KG1 (cell line): Measurements from ENCODE around the gene HMGCS2.

ENCODE experiments used
- DNase-seq: peaks from one replicate; lab custom pipeline; 2025; lab: John Stamatoyannopoulos, UW

The HMGCS2 gene

DNA sequence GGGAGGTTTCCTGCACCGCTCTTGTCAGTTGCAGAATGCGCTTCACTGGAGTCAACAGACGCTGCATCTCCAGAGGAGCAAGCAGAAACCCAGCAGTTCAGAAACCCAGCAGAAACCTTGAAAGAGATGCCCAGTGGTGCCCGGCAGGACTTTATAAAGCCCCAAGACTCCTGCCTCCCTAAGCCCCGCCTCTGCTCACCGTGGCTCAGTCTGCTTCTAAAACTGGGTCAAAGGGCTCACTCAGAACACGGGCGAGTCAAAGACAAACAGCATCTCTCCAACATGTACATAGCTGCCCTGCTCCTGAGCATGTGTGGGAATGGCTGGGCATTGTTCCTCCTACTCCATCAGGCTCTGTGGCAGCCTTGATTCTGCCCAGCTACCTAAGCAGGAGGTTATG is at the start of gene HMGCS2:
Gene HMGCS2 (minus strand): TSS at position 128 of the 400 bp plus-strand sequence. CDS start 61 bp downstream, at position 67.
- no peak for DNase-seq

DNA sequence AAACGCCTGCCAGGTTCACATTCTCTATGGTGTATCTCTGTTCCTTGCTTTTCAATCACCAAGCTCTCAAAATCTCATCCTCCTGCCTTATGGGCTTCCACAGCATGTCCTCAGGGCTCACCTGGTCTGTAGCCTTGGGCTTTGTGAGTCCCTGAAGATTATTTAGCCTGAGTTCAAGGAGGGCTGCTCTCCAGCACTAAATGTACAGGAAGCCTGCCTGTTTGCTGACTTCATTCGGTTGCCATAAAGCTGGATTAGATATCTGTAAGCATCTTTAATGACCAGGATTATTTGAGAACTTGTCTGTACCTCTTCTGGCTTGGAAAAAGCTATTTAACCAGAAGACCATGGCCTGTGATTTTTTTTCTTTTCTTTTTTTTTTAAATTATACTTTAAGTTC is 49.5 kb upstream of the HMGCS2 start:
- DNase-seq: no peak

DNA sequence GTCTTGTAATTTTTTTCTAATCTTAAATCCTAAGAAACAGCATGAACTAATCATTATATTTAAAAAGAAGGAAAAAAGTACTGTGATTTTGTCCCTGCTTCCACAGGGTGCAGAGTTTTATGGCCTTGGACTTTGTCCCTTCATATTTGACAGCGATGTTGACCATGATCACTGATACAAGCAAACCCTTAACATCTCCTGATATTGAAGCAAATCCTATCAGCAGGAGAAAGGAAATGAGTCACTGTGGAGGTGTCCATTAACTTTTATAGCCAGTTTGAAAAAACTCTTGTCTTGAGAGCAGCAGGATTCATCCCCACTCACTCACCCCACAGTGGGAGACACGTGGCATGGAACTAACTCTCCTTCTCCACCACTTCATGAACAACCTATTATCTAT is 47.7 kb upstream of the HMGCS2 start:
- no peak for DNase-seq

DNA sequence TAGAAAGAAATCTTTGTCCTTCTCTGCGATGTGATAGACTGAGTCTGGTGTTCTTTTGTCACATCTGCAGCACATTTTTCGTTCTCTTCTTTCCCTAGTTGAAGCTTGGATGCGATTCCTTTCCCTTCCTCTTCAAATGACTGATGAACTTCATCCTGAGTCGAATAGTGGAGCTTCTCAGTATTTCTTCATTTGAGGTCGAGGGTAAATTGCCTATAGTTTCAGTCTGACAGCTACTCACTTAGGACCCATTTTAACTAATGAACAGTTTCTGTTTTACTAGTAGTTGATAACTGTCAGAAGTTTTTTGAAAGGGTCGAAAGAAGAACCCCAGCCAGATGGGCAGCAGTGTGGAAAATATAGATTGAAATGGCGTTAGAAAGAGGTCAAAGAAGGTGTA is 47.2 kb upstream of the HMGCS2 start:
- no peak for DNase-seq

DNA sequence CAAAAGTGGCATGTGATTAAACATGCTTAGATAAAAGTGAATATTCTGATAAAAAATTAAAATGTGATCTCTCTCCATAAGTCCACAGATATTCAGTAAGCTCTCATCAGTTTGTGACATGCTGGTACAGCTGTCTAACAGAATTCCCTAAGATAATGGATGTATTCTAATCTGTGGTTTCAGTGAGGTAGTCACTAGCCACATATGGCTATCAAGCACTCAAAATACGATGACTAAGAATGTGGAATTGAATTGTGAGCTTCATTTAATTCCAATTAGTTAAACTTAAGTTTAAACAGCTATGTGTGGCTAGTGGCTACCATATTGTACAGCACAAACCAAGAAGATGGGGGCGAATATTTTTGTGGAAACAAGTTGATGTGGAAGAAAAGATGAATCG is 46.7 kb upstream of the HMGCS2 start:
- DNase-seq: no peak

DNA sequence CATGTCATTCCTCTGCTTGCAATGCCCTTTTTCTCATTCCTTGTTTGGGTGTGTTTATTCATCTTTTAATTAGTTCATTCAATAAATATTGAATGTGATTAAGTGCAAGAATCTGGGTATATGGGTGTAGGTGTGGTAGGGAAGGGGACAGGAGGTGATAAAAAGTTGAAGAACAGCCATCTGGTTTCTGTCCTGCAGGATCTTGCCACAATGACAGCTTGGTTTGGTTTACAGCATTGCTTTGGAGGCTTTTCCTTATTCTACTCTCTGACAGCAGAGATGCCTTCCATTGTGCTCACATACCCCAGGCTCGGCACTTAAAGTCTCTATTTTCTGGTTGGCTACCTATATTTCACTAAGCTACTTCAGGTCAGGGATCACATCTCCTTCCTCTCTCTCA is 45.6 kb upstream of the HMGCS2 start:
- DNase-seq: no peak

DNA sequence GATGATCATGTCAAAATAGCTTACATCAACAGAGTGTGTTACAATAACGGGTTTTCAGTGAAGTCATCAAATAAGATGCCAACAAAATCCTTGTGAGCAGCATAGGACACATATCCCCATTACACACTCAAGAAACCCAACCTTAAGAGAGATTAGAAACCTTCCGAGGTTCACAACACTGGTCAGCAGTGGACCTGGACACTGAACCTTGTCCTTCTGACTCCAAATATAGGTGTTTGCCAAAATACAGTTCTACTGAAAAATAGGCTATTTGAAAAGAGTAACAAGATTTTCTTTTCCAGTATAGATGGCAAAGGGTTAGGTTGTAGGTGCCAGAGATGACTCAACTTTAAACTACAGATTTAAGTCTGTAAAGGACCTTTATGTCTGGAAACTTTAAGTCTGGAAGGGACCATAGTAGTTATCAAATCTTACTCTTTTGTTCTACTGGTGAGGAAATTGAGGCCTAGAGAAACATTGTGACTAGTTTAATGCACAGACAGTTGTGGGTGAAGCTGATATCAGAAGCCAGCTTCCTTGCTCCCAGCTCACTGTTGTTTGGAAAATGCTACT is 43.4 kb upstream of the HMGCS2 start:
- DNase-seq: no peak

DNA sequence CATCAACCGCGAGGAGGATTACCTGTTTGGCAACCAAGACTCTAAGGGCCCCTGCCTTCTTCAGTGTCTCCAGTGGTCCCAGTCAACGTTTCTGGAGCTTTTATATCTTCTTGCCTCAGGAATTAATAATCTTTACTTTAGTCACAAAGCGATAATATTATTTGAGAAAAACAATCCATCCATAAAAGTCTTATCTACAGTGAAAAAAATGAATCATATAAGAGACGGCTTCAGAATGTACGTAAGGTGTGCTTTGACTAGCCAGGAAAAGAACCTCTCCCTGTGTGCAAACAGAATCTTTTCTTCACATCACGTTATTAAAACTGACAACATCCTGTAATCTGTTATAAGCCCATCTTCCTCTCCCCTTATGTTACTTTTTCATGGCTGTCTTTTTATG is 42.7 kb upstream of the HMGCS2 start, which contains the start of gene REG4:
Gene REG4 (minus strand): TSS at position 74 of the 400 bp plus-strand sequence. CDS start 2,691 bp downstream, outside the sequence.
- no peak for DNase-seq

DNA sequence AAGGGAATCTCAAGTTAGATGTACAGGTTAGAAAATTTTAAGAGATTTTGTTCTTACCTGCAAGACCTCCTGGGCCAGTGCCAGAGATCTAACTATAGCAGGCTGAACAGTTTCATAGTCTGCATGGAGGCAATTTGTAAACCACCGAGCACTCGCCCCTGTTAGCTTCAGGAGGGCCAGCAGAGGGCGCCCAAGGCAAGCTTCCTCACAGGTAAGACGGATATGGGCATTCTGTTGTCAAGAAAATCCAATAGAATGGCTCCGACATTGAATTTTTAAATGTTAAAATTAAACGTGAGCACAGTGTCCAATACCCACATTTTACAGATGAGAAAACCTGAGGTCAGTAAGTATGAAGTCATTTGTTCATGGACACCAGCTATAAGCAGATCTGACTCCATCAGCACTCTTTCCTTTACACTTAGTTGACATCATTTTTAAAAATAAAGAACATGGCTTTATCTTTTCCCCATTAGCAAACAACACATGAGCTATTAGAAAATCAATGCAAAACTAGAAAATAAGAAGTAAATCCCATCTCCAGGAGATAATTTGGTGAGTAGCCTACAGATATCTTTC is 40.4 kb upstream of the HMGCS2 start:
- peak; percentile 35 for DNase-seq

DNA sequence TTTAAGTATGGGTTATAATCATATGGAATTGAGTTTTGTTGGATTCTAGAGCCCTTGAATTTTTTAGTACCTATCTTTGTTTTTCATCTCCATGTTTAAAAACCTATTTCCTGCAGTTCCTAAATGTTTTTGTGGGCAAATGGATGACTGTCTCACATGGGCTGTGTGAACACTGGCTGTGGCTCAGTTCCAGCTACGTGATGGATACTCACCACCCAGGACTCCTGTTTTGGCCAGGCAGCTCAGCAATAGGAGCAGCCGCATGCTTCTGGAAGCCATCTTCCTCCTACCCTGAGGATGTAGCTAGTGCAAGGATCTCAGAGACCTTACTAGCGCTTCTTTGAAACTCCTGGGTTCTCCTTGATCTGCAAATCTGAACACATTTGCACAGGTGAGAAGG is 39.8 kb upstream of the HMGCS2 start:
- DNase-seq: no peak

DNA sequence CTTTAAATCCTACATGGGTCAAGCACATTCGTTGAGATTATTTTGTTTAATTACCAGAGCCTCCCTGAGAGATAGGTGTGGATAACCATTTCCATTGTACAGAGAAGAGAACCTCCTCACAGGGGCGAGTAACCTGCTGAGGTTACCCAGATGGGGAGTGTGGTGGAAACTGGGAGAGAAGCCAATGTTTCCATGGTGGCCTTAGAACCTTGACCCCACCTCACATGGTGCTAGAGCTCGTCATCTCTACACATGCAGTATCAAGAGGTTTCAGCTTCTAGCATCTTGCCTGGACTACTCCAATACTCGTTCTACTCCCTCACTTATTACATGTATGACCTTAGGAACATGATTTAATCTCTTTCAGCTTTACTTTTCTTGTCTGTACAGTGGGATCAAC is 37.8 kb upstream of the HMGCS2 start:
- no peak for DNase-seq

DNA sequence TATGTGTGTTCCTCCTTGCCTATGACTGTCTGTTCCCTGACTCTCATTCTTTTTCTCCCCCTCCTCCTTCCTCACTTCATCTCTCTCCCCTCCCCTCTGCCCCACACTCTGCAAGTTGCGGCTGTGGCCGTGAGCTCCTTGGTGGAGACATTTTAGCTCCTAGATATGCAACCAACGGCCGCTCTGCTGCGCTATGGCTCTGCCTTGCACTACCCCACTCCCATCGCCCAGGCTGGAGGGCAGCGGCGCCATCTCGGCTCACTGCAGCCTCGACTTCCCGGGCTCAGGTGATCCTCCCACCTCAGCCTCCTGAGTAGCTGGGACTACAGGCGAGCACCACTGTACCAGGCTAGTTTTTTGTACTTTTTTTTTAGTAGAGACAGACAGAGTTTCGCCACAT is 37.0 kb upstream of the HMGCS2 start:
- no peak for DNase-seq

DNA sequence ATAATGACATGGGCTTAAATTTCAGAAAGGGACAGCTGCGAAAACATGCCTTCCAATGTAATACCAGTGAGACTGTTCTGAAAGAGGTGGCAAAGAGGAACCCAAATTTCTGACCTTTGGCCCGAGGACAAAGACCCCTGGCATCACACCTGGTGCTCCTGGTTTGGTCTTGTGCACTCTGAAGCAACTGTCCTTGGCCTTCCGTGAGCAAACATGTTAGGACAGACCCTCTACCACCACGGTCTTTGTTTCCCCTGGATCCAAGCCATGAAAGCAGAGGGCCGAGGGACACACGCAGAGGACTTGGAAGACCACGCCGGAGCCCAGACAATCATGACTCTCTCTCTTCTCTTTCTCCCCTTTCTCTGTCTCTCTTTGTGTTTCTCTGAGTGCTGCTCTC is 36.5 kb upstream of the HMGCS2 start:
- DNase-seq: no peak

DNA sequence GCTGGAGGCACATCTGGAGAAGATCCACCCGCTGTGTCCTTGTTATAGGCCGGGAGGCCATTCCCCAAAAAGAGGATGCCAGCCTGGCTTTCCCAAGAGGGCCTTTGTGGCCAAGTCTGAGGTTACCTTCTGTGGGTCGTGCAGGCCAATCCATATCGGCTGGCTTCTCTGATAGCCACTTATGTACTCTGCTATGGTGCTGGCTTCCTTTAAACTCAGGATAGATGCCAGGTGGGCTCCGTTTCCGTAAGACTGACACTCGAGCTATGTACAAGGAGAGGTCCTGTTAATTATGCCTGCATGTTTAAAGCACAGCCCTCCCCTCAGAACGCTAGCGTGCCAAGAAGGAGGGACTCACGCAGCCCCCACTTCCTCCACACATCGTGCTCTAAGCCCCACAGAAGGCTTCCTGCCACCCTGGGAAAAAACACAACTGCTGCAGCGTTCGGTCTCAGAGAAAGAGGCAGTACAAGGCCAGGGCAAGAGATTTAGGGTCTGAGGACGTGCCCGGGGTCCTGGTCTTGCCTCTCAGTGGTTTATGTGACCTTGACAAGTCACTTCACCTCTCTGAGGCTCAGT is 31.0 kb upstream of the HMGCS2 start:
- DNase-seq: peak; percentile 59

DNA sequence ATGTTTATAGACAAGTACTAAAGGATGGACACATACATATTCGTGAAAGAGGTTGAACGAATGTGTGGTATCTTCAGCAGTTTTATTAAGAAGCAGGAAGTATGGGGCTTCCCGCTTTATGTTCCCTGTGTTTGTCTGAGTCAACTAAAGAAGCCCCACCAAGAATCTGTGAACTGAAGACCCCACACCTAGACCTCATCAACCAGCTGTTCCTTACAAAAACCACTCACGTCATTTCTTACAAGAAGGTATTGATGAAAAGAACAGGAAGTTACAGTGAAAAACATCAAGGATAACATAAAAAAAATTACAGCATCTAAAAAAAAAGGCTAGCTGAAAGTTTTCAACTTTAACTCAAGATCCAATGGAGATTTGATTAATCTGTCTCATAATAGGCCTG is 30.3 kb upstream of the HMGCS2 start:
- no peak for DNase-seq

DNA sequence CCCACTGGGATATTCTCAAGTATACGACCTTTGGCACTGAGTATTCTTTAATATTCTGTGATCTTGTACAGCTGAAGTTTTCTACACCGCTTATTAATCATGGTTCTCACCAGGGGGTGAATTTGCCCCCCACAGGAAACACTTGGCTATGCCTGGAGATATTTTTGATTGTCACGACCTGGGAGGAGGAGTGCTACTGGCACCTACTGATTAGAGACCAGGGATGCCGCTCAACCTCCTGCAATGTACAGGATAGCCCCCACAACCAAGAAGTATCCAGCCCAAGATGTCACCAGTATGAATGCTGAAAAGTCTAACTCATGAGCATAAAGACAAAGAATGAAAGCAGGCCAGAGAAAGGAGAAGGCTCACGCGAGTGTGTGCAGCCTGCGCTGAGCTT is 28.9 kb upstream of the HMGCS2 start:
- DNase-seq: no peak

DNA sequence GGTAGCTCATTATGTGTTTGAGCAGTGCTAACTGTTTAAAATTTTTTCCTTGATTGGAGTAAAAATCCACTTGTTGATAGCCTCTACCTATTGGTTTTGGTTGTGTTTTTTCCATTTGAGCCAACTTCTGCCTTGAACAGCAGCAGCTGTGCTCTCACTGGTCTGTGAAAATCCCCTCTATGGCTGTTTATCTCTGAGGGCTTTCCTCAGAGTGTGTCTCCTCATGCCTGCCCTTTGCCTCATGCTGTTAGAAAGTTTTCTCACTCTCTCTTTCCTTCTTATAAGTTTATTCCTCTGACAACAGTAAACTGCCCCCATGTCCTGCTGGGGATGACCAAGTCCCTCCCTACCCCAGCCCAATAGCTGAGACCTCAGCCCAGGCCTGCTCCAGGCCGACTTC is 28.5 kb upstream of the HMGCS2 start:
- no peak for DNase-seq

DNA sequence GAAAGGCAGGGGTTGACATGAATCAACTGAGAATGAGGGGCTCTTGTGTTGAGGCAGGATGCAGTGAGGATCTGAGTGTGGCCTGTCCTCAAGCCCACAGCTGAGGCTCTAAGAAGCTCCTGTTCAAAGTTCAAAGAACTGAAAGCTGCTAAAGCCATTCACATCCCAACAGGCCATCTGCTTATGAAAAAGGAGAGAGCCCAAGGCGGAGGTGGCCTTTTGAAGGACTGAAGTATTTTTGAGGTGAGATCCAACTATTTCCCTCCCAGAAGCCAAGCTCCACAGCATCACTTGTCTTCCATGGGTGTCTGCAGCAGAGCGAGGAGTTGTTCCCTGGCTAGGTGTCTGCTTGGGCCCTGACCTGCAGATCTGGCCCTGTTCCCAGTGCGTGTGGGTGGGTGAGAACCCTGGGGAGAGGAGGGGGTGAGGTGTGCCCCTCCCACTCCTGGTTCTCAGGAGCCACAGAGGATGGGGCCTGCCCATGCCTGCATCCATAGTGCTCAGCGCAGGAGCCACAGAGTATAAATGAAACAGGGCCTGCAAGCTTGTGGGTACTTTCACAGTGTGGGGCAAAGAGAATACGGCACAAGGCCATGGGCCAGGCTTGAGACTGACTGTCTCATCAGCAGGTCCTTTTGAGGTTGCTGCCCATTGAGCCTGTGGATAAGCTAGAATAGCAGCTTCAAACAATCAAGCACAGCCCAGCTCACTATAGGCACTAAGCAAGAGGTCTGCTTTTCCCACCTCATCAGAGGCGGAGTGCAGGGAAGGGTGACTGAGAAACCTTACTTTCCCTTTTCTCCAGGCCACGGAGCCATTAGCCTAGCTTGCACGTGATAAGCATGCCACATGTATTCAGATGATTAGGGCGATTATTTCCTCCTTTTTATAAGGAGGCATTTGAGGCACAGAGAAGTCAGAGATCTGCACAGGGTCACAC is 26.8 kb upstream of the HMGCS2 start:
- DNase-seq: no peak

DNA sequence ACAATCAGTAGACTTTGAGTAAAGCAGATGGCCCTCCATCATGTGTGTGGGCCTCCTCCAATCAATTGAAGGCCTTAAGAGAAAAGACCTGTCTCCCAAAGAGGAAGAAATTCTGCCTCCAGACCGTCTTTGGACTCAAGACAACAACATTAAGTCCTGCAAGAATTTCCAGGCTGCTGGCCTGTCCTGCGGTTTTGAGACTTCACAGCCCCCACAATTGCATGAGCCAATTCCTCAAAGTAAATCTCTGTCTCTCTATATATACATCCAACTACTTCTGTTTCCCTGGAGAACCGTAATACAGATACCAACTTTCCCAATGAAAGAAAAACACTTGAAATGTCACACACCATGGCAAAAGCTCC is 26.2 kb upstream of the HMGCS2 start:
- DNase-seq: no peak

DNA sequence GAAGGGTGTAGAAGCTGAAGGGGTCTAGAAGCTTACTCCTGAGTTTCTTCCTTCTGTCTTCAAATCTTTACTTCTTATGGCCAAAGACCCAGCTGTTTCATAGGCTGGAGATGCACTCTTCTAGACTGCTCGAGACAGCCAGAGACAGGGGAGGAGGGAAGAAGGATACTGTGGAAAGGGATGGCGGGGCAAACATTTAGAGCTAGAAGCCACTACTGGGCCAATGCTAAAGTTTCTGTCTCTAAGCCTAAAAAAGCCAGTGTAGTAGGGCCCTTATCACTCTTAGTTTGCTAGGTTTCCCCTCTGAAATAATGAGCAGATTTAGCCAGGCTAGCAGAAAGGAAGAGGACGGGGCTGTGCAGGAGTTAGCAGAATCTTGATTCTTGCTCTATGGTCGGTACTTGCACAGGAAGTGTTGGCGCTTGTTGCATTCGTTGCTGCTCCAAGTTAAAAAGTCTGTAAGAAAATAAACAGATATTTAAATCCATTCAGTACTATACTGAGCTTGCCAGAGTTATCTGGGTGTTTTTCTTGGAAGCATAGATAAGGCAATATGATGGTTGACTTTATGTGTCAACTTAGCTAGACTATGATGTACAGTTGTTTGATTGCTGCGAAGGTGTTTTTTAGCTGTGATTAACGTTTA is 25.6 kb upstream of the HMGCS2 start:
- DNase-seq: no peak

DNA sequence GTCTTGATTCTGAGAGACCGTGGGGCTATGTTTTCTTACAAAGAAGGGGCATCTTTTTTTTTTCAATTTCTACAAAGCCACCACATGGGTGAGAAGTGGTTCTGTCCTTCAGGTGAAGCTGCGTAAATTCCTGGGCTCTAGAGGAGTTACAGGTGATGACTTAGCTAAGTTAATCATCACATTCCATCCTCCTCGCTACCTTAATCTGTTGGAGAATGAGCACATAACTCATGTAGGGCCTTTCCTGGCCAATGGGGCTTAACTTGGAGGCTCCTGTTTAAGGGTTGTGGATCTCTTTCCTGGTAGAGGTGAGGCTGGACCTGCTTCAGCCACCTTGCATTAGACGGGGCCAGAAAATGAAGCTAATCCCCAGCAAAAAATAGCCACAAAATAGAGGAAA is 22.7 kb upstream of the HMGCS2 start:
- DNase-seq: no peak

DNA sequence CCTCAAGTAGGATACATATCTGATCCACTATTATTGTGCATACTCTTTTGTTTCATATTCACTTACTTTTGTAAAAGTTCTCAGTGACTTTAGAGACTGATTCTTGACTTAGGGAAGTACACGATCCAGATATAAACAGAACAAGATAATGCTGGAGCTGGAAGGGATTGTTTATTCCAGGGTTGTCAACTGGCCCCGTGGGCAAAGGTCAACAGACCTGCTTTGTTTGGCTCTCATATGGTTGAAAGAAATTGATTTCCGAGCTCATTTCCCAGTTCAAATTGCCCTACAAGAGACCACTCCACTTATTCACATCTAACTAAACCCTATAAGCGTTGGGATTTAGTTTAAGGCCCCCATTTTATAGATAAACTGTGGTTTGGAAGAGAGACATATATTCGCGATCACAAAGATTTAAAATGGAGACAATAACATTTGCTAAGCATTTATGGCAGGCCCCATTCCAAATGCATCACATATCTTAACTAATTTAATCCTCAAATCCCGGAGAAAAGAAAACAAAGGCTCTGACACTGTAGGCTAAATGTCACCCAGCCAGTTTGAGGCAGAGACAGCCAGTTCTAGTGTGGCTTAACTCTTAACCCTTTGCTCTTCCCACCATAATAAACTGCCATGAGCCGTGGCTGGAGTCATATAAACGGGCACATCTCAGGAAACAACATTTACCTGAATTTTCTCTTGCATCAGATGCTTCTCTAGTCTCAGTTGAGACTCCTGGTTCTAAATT is 21.9 kb upstream of the HMGCS2 start:
- no peak for DNase-seq
